Measurements from ENCODE around the gene PGAP6. TPM values are rescaled to one million over a fixed set of nuclear protein-coding genes. Genes with fewer than 3 reads are reported as not detected.

Gene PGAP6
- total and polyA plus RNA-seq, 9 of the 15 experiments (the other 6 are each of a cell fraction or from before 2014, with no cell fraction given) = 0.45 to 50.2 (median 39.3) TPM

GRCh38 chr16:324451-325334 lies 57.1 kb downstream of the PGAP6 start (continued):
- no peak for TF ChIP-seq ZNF512 (tag; IDR thresholded peaks at IDR 0.05)
- peak; percentile 3 for TF ChIP-seq NFYB (IDR thresholded peaks at IDR 0.05; ENCODE audit: extremely low read depth, insufficient read length)
- no peak for TF ChIP-seq HDAC3 (IDR thresholded peaks at IDR 0.05; ENCODE audit: borderline replicate concordance, partially characterized antibody)
- TF ChIP-seq CBFA2T3 (IDR thresholded peaks at IDR 0.05) = peak; percentile 96
- TF ChIP-seq HINFP (tag; conservative IDR thresholded peaks at IDR 0.05; ENCODE audit: low read depth) = no peak
- peak; percentile 20; the same call in 1 of the 2 replicates for TF ChIP-seq GABPB1 (CRISPR knock-in tag; IDR thresholded peaks at IDR 0.05)
- TF ChIP-seq ZNF395 (CRISPR knock-in tag; IDR thresholded peaks at IDR 0.05) = peak; percentile 63; the same call in 1 of the 2 replicates
- TF ChIP-seq ESRRA (IDR thresholded peaks at IDR 0.05; ENCODE audit: borderline replicate concordance, low read depth) = peak; percentile 76
- TF ChIP-seq FOXM1 (IDR thresholded peaks at IDR 0.05; ENCODE audit: low read depth) = peak; percentile 64
- no peak for TF ChIP-seq FOXM1 (CRISPR knock-in tag; IDR thresholded peaks at IDR 0.05; ENCODE audit: low read depth)
- peak in 1 of 2 experiments; percentile 76; a peak in 1 of 3 replicates for TF ChIP-seq CBX3 (IDR thresholded peaks at IDR 0.05; ENCODE audit: borderline replicate concordance in 1 of 2, low read length in 2 of 2)
- no peak for TF ChIP-seq NFIX (CRISPR knock-in tag; IDR thresholded peaks at IDR 0.05; ENCODE audit: low read depth)
- TF ChIP-seq E2F6 (IDR thresholded peaks at IDR 0.05; ENCODE audit: borderline replicate concordance in 1 of 2, extremely low read depth in 1 of 2, insufficient read depth in 1 of 2, insufficient read length in 1 of 2, low read depth in 1 of 2, low read length in 1 of 2, poor library complexity in 1 of 2, severe bottlenecking in 1 of 2) = peak; percentile 61 to 73
- peak; percentile 87 for TF ChIP-seq USF1 (CRISPR knock-in tag; IDR thresholded peaks at IDR 0.05)
- TF ChIP-seq MTA1 (IDR thresholded peaks at IDR 0.05; ENCODE audit: borderline replicate concordance) = peak; percentile 72; the same call in 1 of the 2 replicates

Measured in K562 (cell line).